ENCODE data around the gene ANO10. TPM values are rescaled to one million over a fixed set of nuclear protein-coding genes. Genes with fewer than 3 reads are reported as not detected.

ANO10 gene
- total and polyA plus RNA-seq, 2 donors (not counting 3 experiments of a cell fraction or from before 2014, with no cell fraction given) = 28.4 to 45.8 TPM

DNA sequence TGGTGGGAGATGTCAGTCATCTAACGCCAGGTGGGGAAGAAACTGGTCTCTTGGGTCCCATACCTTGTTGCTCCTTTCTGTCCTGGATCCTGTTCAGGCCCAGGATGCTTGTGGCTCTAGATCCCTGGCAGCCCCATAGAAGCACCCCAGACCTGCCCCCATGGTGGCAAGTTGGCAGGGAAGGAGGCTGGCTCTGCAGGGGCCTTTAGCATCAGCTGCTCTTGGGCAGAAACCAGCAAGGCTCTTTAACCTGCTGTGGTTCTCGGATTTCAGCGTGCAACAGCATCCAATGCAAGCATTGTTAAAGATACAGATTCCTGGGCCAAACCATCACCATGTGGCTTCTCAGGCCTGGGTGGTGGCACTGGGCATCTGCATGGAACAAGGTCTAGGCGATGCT lies 259.6 kb downstream of the ANO10 start:
- no peaks in the 10 kb centered on the region for H3K79me2 ChIP-seq (ENCODE audit: control insufficient read depth, insufficient read depth, low read length)
- H3K9me3 ChIP-seq (replicated peaks; ENCODE audit: control insufficient read depth, insufficient read depth, low read length) = no peaks in the 10 kb centered on the region
- no peak overlapping the region for H3K9ac ChIP-seq (replicated peaks; ENCODE audit: extremely low read depth, insufficient read depth, low read length)
- no peak overlapping the region for H3K4me2 ChIP-seq (ENCODE audit: insufficient read depth, low read length)
- no TSS peak for BruUV-seq (replicated peaks)
- H3K9me1 ChIP-seq (replicated peaks; ENCODE audit: control insufficient read depth, extremely low read depth, insufficient read depth, low read length) = no peaks in the 10 kb centered on the region
- no peak overlapping the region for H2AFZ ChIP-seq (ENCODE audit: low read depth, low read length)
- FAIRE-seq (no peak), DNase-seq (ENCODE audit: low read depth, low spot score) (no peak)
- H3K36me3 ChIP-seq (ENCODE audit: control insufficient read depth in 2 of 2, extremely low read depth in 1 of 2, insufficient read depth in 2 of 2, low read length in 2 of 2) = peaks cover 0 to 4% of the 10 kb centered on the region in 2 experiments
- no peaks in the 10 kb centered on the region for H3K4me1 ChIP-seq (ENCODE audit: control insufficient read depth, extremely low read depth, insufficient read depth, low read length)
- intact Hi-C loops (cut with micrococcal nuclease) = no loop called here
- H4K20me1 ChIP-seq (replicated peaks; ENCODE audit: control insufficient read depth, extremely low read depth, insufficient read depth, low read length) = no peaks in the 10 kb centered on the region
- H3K4me3 ChIP-seq (replicated peaks in 1 of 3; ENCODE audit: insufficient read depth in 1 of 3, low read depth in 1 of 3, low read length in 3 of 3) = no peak overlapping the region
- no peaks in the 10 kb centered on the region for H3K27me3 ChIP-seq (ENCODE audit: control insufficient read depth in 2 of 2, insufficient read depth in 2 of 2, low read length in 2 of 2)
- H3K27ac ChIP-seq (ENCODE audit: insufficient read depth, low read depth, low read length) = no peak overlapping the region
- ChIA-PET CTCF (interaction anchor here (1.8 kb wide), 1 partner anchor 141 kb away, joined by 6 read pairs; no protein-coding TSS in a partner anchor), POLR2A (no interaction called here)
- dilution Hi-C loops (cut with MboI; ENCODE audit: extremely low pct_ligation_motif_present, low sequenced_read_pairs) = no loop called here
- TF ChIP-seq GATA2 (IDR thresholded peaks at IDR 0.05; ENCODE audit: insufficient read depth, insufficient read length, low read depth, low read length) (no peak), FOS (IDR thresholded peaks at IDR 0.05; ENCODE audit: borderline replicate concordance, insufficient read depth, low read length) (no peak), POLR2AphosphoS5 (IDR thresholded peaks at IDR 0.05; ENCODE audit: insufficient read depth, low read depth, low read length) (no peak), JUN (IDR thresholded peaks at IDR 0.05; ENCODE audit: borderline replicate concordance, insufficient read depth, insufficient read length, low read depth) (no peak), MYC (IDR thresholded peaks at IDR 0.05; ENCODE audit: low read depth, low read length) (no peak)
- TF ChIP-seq, protein P1, sequence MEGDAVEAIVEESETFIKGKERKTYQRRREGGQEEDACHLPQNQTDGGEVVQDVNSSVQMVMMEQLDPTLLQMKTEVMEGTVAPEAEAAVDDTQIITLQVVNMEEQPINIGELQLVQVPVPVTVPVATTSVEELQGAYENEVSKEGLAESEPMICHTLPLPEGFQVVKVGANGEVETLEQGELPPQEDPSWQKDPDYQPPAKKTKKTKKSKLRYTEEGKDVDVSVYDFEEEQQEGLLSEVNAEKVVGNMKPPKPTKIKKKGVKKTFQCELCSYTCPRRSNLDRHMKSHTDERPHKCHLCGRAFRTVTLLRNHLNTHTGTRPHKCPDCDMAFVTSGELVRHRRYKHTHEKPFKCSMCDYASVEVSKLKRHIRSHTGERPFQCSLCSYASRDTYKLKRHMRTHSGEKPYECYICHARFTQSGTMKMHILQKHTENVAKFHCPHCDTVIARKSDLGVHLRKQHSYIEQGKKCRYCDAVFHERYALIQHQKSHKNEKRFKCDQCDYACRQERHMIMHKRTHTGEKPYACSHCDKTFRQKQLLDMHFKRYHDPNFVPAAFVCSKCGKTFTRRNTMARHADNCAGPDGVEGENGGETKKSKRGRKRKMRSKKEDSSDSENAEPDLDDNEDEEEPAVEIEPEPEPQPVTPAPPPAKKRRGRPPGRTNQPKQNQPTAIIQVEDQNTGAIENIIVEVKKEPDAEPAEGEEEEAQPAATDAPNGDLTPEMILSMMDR (IDR thresholded peaks at IDR 0.05; ENCODE audit: extremely low read depth in 1 of 2, insufficient read depth in 1 of 2, low read depth in 1 of 2, low read length in 2 of 2) = no peak
